BJ (cell line): ENCODE data around the gene CENPN. TPM values are rescaled to one million over a fixed set of nuclear protein-coding genes. Genes with fewer than 3 reads are reported as not detected.

Source experiments
- CTCF ChIA-PET: fragments of 350-600 bp; formaldehyde crosslinking; extraction: SDS; loops from one replicate; lab custom pipeline; 2021; ENCODE audit warnings: antibody characterized with exemption, inconsistent platforms; lab: Yijun Ruan, JAX
- POLR2A ChIA-PET: fragments of 300-600 bp; sonication (Branson Sonifier 250); formaldehyde crosslinking; extraction: SDS; loops from one replicate; lab custom pipeline; 2021; ENCODE audit warnings: antibody characterized with exemption; lab: Charles Lee
- DNase-seq: peaks from one replicate; pipeline ENCODE4 v3.0.0-alpha.2; 2011; ENCODE audit warnings: low read depth
- H3K27me3 ChIP-seq: 2 replicates; pipeline ENCODE4 v1.6.0; 2011; ENCODE audit warnings: low read length; ENCODE audit not compliant: control insufficient read depth, insufficient read depth
- H3K36me3 ChIP-seq: 2 replicates; pipeline ENCODE4 v1.5.1; 2011; ENCODE audit warnings: low read length; ENCODE audit not compliant: control insufficient read depth, insufficient read depth
- H3K4me3 ChIP-seq: 2 replicates; pipeline ENCODE4 v1.5.1; 2011; ENCODE audit warnings: low read depth, mild to moderate bottlenecking, control low read depth, low read length
- CTCF ChIP-seq: IDR thresholded peaks from 2 replicates; pipeline ENCODE4 v1.5.1; 2011; ENCODE audit warnings: low read depth, mild to moderate bottlenecking, control low read depth, inconsistent platforms, low read length, moderate library complexity; ENCODE audit not compliant: insufficient read depth
- polyA plus RNA-seq: library from polyadenylated mRNA; depleted of rRNA; stranded (reverse); fragments of >200 nt; gene quantifications from 2 replicates; pipeline ENCODE4 v1.2.3, GENCODE V29; 2011

The CENPN gene
- polyA plus RNA-seq, 1 experiment: 24.8 TPM

GRCh38 chr16:81035975-81036750 lies 29.1 kb downstream of the CENPN start:
- POLR2A ChIA-PET: no interaction called here
- Histone ChIP-seq H3K4me3 (peak overlapping the region; percentile 71), H3K27me3 (no peaks in the 10 kb centered on the region), H3K36me3 (no peaks in the 10 kb centered on the region)
- no peak for DNase-seq
- TF ChIP-seq CTCF: no peak
- CTCF ChIA-PET: interaction anchor here (0.6 to 3.1 kb wide), 54 partner anchors 10 to 708 kb away, joined by 3 to 27 read pairs (median 4); partner anchors contain the start of genes CENPN and CMC2

GRCh38 chr16:81036751-81037350 lies 29.8 kb downstream of the CENPN start:
- POLR2A ChIA-PET: no interaction called here

GRCh38 chr16:81040131-81040530 lies 33.1 kb downstream of the CENPN start:
- H3K36me3 ChIP-seq: peaks cover 6% of the 10 kb centered on the region
- no peak for TF ChIP-seq CTCF
- DNase-seq: no peak
- no peaks in the 10 kb centered on the region for H3K27me3 ChIP-seq
- no peak overlapping the region for H3K4me3 ChIP-seq
- POLR2A ChIA-PET: interaction anchor here (0.6 kb wide), 1 partner anchor 19 kb away, joined by 3 read pairs; no protein-coding TSS in a partner anchor
- CTCF ChIA-PET: no interaction called here

More at GRCh38 chr16:81036751-81037350, 29.8 kb downstream of the CENPN start:
- no peak for DNase-seq
- CTCF ChIA-PET: interaction anchor here (1.4 to 3.1 kb wide), 11 partner anchors 9 to 702 kb away, joined by 3 to 27 read pairs (median 11); no protein-coding TSS in a partner anchor
- H3K4me3 ChIP-seq: peak overlapping the region; percentile 71
- TF ChIP-seq CTCF: no peak
- no peaks in the 10 kb centered on the region for H3K36me3 ChIP-seq
- H3K27me3 ChIP-seq: no peaks in the 10 kb centered on the region

GRCh38 chr16:81040842-81041241 lies 33.8 kb downstream of the CENPN start:
- Histone ChIP-seq H3K27me3 (no peaks in the 10 kb centered on the region), H3K36me3 (peaks cover 6% of the 10 kb centered on the region), H3K4me3 (no peak overlapping the region)
- TF ChIP-seq CTCF: no peak
- no peak for DNase-seq
- CTCF ChIA-PET: no interaction called here
- POLR2A ChIA-PET: interaction anchor here (0.6 kb wide), 1 partner anchor 18 kb away, joined by 3 read pairs; no protein-coding TSS in a partner anchor

- ChIA-PET CTCF (no interaction called here), POLR2A (no interaction called here)
- H3K4me3 ChIP-seq: no peak overlapping the region
- no peak for TF ChIP-seq CTCF
- H3K27me3 ChIP-seq: no peaks in the 10 kb centered on the region
- peaks cover 6% of the 10 kb centered on the region for H3K36me3 ChIP-seq
- no peak for DNase-seq
These were observed 34.7 kb downstream of the CENPN start for GRCh38 chr16:81041696-81042095.
